BLaER1 (cell line): ENCODE results near the gene GTSF1L.

ENCODE experiments used
- H3K27ac ChIP-seq: shearing (Covaris generic); formaldehyde crosslinking; 2 replicates; pipeline ENCODE4 v1.8.1; 2022
- H3K27me3 ChIP-seq: shearing (Covaris generic); formaldehyde crosslinking; 2 replicates; pipeline ENCODE4 v1.8.1; 2022
- H3K36me3 ChIP-seq: shearing (Covaris generic); formaldehyde crosslinking; 2 replicates; pipeline ENCODE4 v1.8.1; 2022
- H3K4me1 ChIP-seq: shearing (Covaris generic); formaldehyde crosslinking; 2 replicates; pipeline ENCODE4 v1.8.1; 2022
- H3K4me2 ChIP-seq: shearing (Covaris generic); formaldehyde crosslinking; 2 replicates; pipeline ENCODE4 v1.8.1; 2022
- H3K4me3 ChIP-seq: shearing (Covaris generic); formaldehyde crosslinking; 2 replicates; pipeline ENCODE4 v1.8.1; 2022
- H3K9ac ChIP-seq: shearing (Covaris generic); formaldehyde crosslinking; 2 replicates; pipeline ENCODE4 v1.8.1; 2022
- H3K9me3 ChIP-seq: shearing (Covaris generic); formaldehyde crosslinking; 2 replicates; pipeline ENCODE4 v1.8.1; 2022
- H4K20me1 ChIP-seq: shearing (Covaris generic); formaldehyde crosslinking; 2 replicates; pipeline ENCODE4 v1.8.1; 2022
- Cebpa-rat ChIP-seq: shearing (Covaris generic); IDR thresholded peaks from 2 replicates; pipeline ENCODE4 v1.8.1; 2022

GTSF1L gene

DNA sequence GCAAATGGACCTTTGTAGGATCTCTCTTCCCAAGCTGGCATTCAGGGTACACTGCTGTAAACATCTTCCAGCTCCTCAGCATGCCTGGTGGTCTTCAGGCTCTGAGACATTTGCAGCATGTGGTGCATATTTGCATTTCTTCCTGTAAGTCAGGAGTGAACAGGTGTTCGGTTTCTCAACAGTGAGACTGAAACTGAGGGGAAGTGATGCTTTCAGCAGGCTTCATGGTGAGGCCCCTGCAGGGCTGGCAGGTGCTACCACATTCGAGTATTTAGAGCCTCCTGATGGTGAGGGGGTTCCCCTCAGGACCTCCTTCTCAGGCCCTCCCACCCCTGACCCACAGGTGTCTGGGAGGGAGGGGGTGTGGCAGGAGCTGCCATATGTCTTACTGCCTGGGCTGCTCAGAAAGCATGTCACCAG, 44.8 kb downstream of the GTSF1L start:
- no peak for TF ChIP-seq Cebpa-rat
- Histone ChIP-seq H3K27ac (peak overlapping the region; percentile 83), H3K4me3 (peak overlapping the region; percentile 59), H3K36me3 (peaks cover 77% of the 10 kb centered on the region), H3K4me1 (peaks cover 34% of the 10 kb centered on the region), H3K9me3 (no peaks in the 10 kb centered on the region), H3K4me2 (peak overlapping the region; percentile 89), H3K27me3 (no peaks in the 10 kb centered on the region), H4K20me1 (peaks cover 64% of the 10 kb centered on the region), H3K9ac (peak overlapping the region; percentile 70)

DNA sequence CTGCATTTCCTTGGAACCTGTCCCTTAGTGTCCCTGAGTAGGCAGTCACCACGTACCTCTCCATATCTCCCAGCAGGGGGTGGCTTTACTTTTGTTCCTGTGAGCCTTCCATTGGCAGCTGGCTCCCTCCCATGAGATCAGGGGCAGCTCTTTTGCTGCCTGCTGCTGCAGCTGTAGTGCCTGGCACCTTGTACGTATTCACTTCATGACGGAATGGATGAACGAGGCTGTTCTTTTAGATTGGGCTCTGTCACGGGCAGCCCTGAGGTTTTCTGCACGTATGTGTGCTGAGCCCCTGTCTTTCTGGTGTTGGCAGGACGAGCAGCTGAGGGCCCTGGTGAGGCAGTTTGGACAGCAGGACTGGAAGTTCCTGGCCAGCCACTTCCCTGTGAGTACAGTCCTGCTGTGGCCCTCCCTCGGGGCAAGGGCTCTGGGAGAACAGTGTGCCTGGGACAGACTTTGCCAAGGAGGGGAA, 45.3 kb downstream of the GTSF1L start:
- H3K36me3 ChIP-seq: peaks cover 77% of the 10 kb centered on the region
- no peak for TF ChIP-seq Cebpa-rat
- H3K4me2 ChIP-seq: peak overlapping the region; percentile 89
- H3K27ac ChIP-seq: peak overlapping the region; percentile 83
- no peaks in the 10 kb centered on the region for H3K27me3 ChIP-seq
- peak overlapping the region; percentile 59 for H3K4me3 ChIP-seq
- peaks cover 34% of the 10 kb centered on the region for H3K4me1 ChIP-seq
- H3K9ac ChIP-seq: peak overlapping the region; percentile 70
- no peaks in the 10 kb centered on the region for H3K9me3 ChIP-seq
- peaks cover 64% of the 10 kb centered on the region for H4K20me1 ChIP-seq

DNA sequence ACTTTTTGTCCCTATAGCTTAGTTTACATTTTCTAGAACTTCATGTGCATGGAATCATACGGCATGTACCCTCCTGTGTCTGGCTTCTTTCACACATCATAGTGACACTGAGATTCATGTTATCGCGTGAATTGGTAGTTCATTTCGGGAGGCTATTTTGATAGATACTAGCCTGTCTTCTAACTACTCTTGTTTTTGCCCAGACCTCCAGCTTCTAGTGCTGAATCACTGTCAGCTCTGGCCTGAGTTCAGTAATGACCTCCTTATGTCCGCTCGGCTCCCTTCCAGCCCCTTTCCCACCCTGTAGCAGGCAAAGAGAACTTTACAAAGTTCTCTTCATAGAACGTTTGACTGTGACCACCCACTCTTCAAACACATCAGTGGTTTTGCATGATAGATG, 45.8 kb downstream of the GTSF1L start:
- Histone ChIP-seq H3K36me3 (peaks cover 77% of the 10 kb centered on the region), H3K9me3 (no peaks in the 10 kb centered on the region), H3K27ac (peak overlapping the region; percentile 83), H4K20me1 (peaks cover 63% of the 10 kb centered on the region), H3K4me1 (peaks cover 34% of the 10 kb centered on the region), H3K9ac (peak overlapping the region; percentile 70; the same call in 1 of the 2 replicates), H3K4me3 (no peak overlapping the region), H3K27me3 (no peaks in the 10 kb centered on the region), H3K4me2 (peak overlapping the region; percentile 89)
- no peak for TF ChIP-seq Cebpa-rat

DNA sequence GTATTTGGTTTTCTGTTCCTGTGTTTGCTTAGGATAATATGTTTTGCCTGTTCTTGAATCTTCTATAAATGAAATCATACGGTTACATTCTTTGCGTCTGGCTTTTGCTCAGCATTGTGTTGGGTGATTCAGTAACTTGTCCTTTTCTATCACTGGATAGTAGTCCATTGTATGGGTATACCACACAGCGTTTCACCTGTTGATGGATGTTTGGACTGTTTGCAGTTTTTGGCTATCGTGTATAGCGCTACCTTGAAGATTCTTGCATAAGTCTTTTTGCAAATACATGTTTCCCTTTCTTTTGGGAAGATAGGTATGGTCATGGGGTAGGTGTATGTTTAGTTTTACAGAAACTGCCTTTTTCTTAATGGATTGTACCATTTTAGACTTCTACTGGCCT, 50.4 kb downstream of the GTSF1L start:
- Histone ChIP-seq H3K4me3 (no peak overlapping the region), H3K36me3 (peaks cover 88% of the 10 kb centered on the region), H3K27ac (no peak overlapping the region), H3K9ac (no peak overlapping the region), H4K20me1 (peaks cover 75% of the 10 kb centered on the region; the same call in 1 of the 2 replicates), H3K4me1 (peaks cover 14% of the 10 kb centered on the region), H3K4me2 (no peak overlapping the region), H3K9me3 (no peaks in the 10 kb centered on the region), H3K27me3 (no peaks in the 10 kb centered on the region)
- no peak for TF ChIP-seq Cebpa-rat
